PC-9 (cell line): ENCODE measurements around the gene CRIP1. TPM values are rescaled to one million over a fixed set of nuclear protein-coding genes. Genes with fewer than 3 reads are reported as not detected.
A peak's percentile ranks its signal among the peaks of the same experiment; 100 is the strongest.

Experiments
- BruUV-seq: library from RNA; stranded (reverse); fragments of 400-500 nt; replicated peaks from 2 replicates; lab custom pipeline; 2021; lab: Mats Ljungman, UMichigan
- CTCF ChIA-PET: fragments of 300-600 bp; sonication (Branson Sonifier 250); formaldehyde crosslinking; loops from one replicate; lab custom pipeline; 2022; ENCODE audit warnings: antibody characterized with exemption; lab: Charles Lee
- POLR2A ChIA-PET: fragments of 300-600 bp; sonication (Branson Sonifier 250); formaldehyde crosslinking; loops from one replicate; lab custom pipeline; 2022; ENCODE audit warnings: antibody characterized with exemption; ENCODE audit not compliant: unreplicated experiment; lab: Charles Lee
- DNase-seq, 2 experiments: peaks; one replicate each; pipeline versions ENCODE4 v3.0.0 to v3.0.0-alpha.2; 2015 to 2022; ENCODE audit warnings: mixed read lengths in 1 of 2
- H2AFZ ChIP-seq: fragments of 200-600 bp; sonication (generic); 2 replicates; pipeline ENCODE4 v1.8.1; 2017; ENCODE audit warnings: antibody characterized with exemption
- H3F3A ChIP-seq: fragments of 200-600 bp; sonication (generic); 2 replicates; pipeline ENCODE4 v1.8.1; 2017; ENCODE audit warnings: antibody characterized with exemption, mild to moderate bottlenecking, low read depth; ENCODE audit not compliant: insufficient read depth
- H3K27ac ChIP-seq: fragments of 200-600 bp; sonication (generic); 2 replicates; pipeline ENCODE4 v1.6.1; 2016; ENCODE audit warnings: mixed run types
- H3K27me3 ChIP-seq: fragments of 200-600 bp; sonication (generic); 2 replicates; pipeline ENCODE4 v1.6.1; 2016; ENCODE audit warnings: low read depth, mixed run types; ENCODE audit not compliant: insufficient read depth
- H3K36me3 ChIP-seq: fragments of 200-600 bp; sonication (generic); 2 replicates; pipeline ENCODE4 v1.6.1; 2016; ENCODE audit warnings: low read depth, mixed run types
- H3K4me1 ChIP-seq: fragments of 200-600 bp; sonication (generic); replicated peaks from 2 replicates; pipeline ENCODE4 v1.6.1; 2016; ENCODE audit warnings: mixed run types; ENCODE audit not compliant: insufficient read depth
- H3K4me2 ChIP-seq: fragments of 200-600 bp; sonication (generic); 2 replicates; pipeline ENCODE4 v1.6.1; 2017; ENCODE audit warnings: mixed run types
- H3K4me3 ChIP-seq: fragments of 200-600 bp; sonication (generic); 2 replicates; pipeline ENCODE4 v1.6.1; 2016; ENCODE audit warnings: mixed run types
- H3K79me2 ChIP-seq: fragments of 200-600 bp; sonication (generic); 2 replicates; pipeline ENCODE4 v1.6.1; 2017; ENCODE audit warnings: low read depth, mixed run types
- H3K9me2 ChIP-seq: fragments of 200-600 bp; sonication (generic); 2 replicates; pipeline ENCODE4 v1.8.1; 2017; ENCODE audit warnings: mild to moderate bottlenecking; ENCODE audit not compliant: insufficient read depth
- H3K9me3 ChIP-seq: fragments of 200-600 bp; sonication (generic); 2 replicates; pipeline ENCODE4 v1.8.1; 2016; ENCODE audit warnings: low read depth; ENCODE audit not compliant: insufficient read depth
- H4K20me1 ChIP-seq: fragments of 200-600 bp; sonication (generic); 2 replicates; pipeline ENCODE4 v1.8.1; 2017; ENCODE audit not compliant: insufficient read depth
- CTCF ChIP-seq: fragments of 200-600 bp; sonication (generic); conservative IDR thresholded peaks from 2 replicates; pipeline ENCODE4 v1.6.1; 2017; ENCODE audit warnings: mixed run types, antibody characterized with exemption, mild to moderate bottlenecking, moderate library complexity
- EZH2 ChIP-seq: fragments of 200-600 bp; sonication (generic); IDR thresholded peaks from 2 replicates; pipeline ENCODE4 v1.8.0; 2017; ENCODE audit warnings: antibody characterized with exemption, low read depth
- intact Hi-C: fragments of 100-400 bp; cut with micrococcal nuclease; formaldehyde crosslinking; loops from one replicate; pipeline ENCODE4 v1.10.0; 2022; ENCODE audit not compliant: unreplicated experiment
- total RNA-seq: library from RNA; stranded (reverse); gene quantifications from 2 replicates; pipeline ENCODE4 v1.2.3, GENCODE V29; 2021

CRIP1 gene
- total RNA-seq, 1 experiment from 2014 or later: 296 TPM

- ChIA-PET POLR2A (no interaction called here), CTCF (no interaction called here)
- Histone ChIP-seq H3K9me3 (no peaks in the 10 kb centered on the region), H4K20me1 (peaks cover 6% of the 10 kb centered on the region), H3K4me2 (peak overlapping the region; percentile 76), H3K79me2 (0 out of 2 replicates have a peak, but pooled peaks cover 5% of the 10 kb centered on the region), H3K27ac (no peak overlapping the region), H3F3A (peaks cover 15% of the 10 kb centered on the region; the same call in 1 of the 2 replicates), H3K36me3 (no peaks in the 10 kb centered on the region), H3K9me2 (no peaks in the 10 kb centered on the region), H3K27me3 (no peaks in the 10 kb centered on the region), H3K4me3 (peak overlapping the region; percentile 50), H2AFZ (peak overlapping the region; percentile 73), H3K4me1 (peaks cover 39% of the 10 kb centered on the region)
- DNase-seq: peak in 1 of 2 experiments; percentile 55
- intact Hi-C loops: no loop called here
- TF ChIP-seq EZH2 (no peak), CTCF (no peak)
- BruUV-seq: TSS peak; percentile 30
Observed at GRCh38 chr14:105487449-105487985, 831 bp downstream of the CRIP1 start.

GRCh38 chr14:105487986-105488777 is 1.5 kb downstream of the CRIP1 start:
- DNase-seq: peak in 1 of 2 experiments; percentile 45
- Histone ChIP-seq H3K36me3 (no peaks in the 10 kb centered on the region), H3K27ac (no peak overlapping the region), H3F3A (peaks cover 13% of the 10 kb centered on the region; the same call in 1 of the 2 replicates), H3K4me1 (peaks cover 32% of the 10 kb centered on the region), H4K20me1 (peaks cover 6% of the 10 kb centered on the region), H3K9me3 (no peaks in the 10 kb centered on the region), H3K27me3 (no peaks in the 10 kb centered on the region), H3K9me2 (no peaks in the 10 kb centered on the region), H3K79me2 (0 out of 2 replicates have a peak, but pooled peaks cover 5% of the 10 kb centered on the region), H3K4me2 (peak overlapping the region; percentile 87), H2AFZ (no peak overlapping the region), H3K4me3 (peak overlapping the region; percentile 50; the same call in 1 of the 2 replicates)
- CTCF ChIA-PET: no interaction called here
- TF ChIP-seq CTCF (no peak), EZH2 (no peak)
- intact Hi-C loops: loop anchor here (2.0 kb wide), 1 partner anchor 39 kb away; no protein-coding TSS in a partner anchor
- POLR2A ChIA-PET: no interaction called here
- BruUV-seq: no TSS peak

GRCh38 chr14:105488781-105489541 is 2.3 kb downstream of the CRIP1 start:
- H4K20me1 ChIP-seq: peaks cover 6% of the 10 kb centered on the region
- intact Hi-C loops: loop anchor here (1.0 to 2.0 kb wide), 2 partner anchors 8 to 40 kb away; no protein-coding TSS in a partner anchor
- no peaks in the 10 kb centered on the region for H3K9me3 ChIP-seq
- DNase-seq: no peak
- H3K9me2 ChIP-seq: no peaks in the 10 kb centered on the region
- POLR2A ChIA-PET: no interaction called here
- no peak for TF ChIP-seq EZH2
- no peak for TF ChIP-seq CTCF
- H3K36me3 ChIP-seq: no peaks in the 10 kb centered on the region
- H3K79me2 ChIP-seq: 0 out of 2 replicates have a peak, but pooled peaks cover 5% of the 10 kb centered on the region
- H3K27ac ChIP-seq: no peak overlapping the region
- peaks cover 28% of the 10 kb centered on the region for H3K4me1 ChIP-seq
- no peak overlapping the region for H2AFZ ChIP-seq
- H3K4me2 ChIP-seq: peak overlapping the region; percentile 87
- peak overlapping the region; percentile 64; the same call in 1 of the 2 replicates for H3K4me3 ChIP-seq
- H3K27me3 ChIP-seq: no peaks in the 10 kb centered on the region
- H3F3A ChIP-seq: peaks cover 13% of the 10 kb centered on the region; the same call in 1 of the 2 replicates
- CTCF ChIA-PET: interaction anchor here (0.6 to 1.8 kb wide), 4 partner anchors 8 to 170 kb away, joined by 3 to 13 read pairs (median 8); no protein-coding TSS in a partner anchor
- no TSS peak for BruUV-seq
